Kidney epithelial cell (primary cell): Measurements from ENCODE around the gene EPB41L4B. TPM values are rescaled to one million over a fixed set of nuclear protein-coding genes. Genes with fewer than 3 reads are reported as not detected.

Experiments
- DNase-seq: peaks from one replicate; pipeline ENCODE4 v3.0.0-alpha.2; 2010; ENCODE audit warnings: low read depth
- H3K27me3 ChIP-seq: 2 replicates; pipeline ENCODE4 v1.6.0; 2011; ENCODE audit warnings: low read length; ENCODE audit not compliant: control insufficient read depth, insufficient read depth
- H3K36me3 ChIP-seq: 2 replicates; pipeline ENCODE4 v1.5.1; 2011; ENCODE audit warnings: low read length; ENCODE audit not compliant: control insufficient read depth, insufficient read depth
- H3K4me3 ChIP-seq: 2 replicates; pipeline ENCODE4 v1.5.1; 2011; ENCODE audit warnings: low read depth, mild to moderate bottlenecking, control low read depth, low read length
- CTCF ChIP-seq: IDR thresholded peaks from 2 replicates; pipeline ENCODE4 v1.5.1; 2011; ENCODE audit warnings: mild to moderate bottlenecking, moderate library complexity, low read length, control low read depth, inconsistent platforms; ENCODE audit not compliant: insufficient read depth, poor library complexity, severe bottlenecking
- total RNA-seq: library from RNA; depleted of rRNA; stranded (reverse); fragments of >200 nt; gene quantifications from 2 replicates; pipeline ENCODE4 v1.2.3, GENCODE V29; 2015

The EPB41L4B gene
- total RNA-seq, 1 donor from 2014 or later, result 11.0 TPM

DNA sequence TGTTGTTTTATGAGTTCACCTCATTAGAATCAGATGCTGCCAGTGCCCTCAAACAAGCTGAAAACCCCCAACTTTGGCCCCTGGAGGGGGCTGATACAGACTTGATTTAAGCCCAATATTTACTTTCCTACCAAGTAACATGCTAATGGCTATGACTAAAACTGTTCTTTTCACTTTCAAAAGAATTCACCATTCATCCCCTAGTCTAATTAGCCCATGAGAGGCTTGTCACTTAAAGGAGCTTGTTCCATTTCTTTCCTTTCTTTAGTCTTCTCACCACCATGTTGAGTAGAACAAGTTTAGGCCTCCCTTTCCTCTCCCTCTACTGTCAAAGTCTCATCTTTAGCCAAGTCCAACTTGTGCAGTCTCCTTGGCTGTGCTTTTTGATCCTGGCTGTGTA is 50.4 kb downstream of the EPB41L4B start:
- no peak overlapping the region for H3K4me3 ChIP-seq
- no peaks in the 10 kb centered on the region for H3K27me3 ChIP-seq
- no peak for DNase-seq
- TF ChIP-seq CTCF, result no peak
- H3K36me3 ChIP-seq, result no peaks in the 10 kb centered on the region

DNA sequence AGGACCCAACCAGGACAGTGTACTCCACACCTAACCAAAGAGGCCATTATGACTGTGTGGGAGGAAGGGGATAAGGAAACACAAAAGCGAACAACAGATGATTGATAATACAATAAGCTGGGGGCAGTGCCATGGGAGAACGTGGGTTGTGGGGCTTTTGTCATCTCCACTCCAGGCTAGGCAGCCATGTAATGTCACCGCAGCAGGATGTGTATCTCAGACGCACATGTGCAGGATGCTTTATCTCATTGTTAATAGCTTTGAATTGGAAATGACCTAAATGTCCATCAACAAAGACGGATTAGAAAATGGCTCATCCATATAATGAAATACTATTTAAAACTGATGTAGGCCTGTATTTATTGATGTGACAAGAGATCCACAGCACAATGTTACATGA is 51.0 kb downstream of the EPB41L4B start:
- TF ChIP-seq CTCF, result no peak
- Histone ChIP-seq H3K27me3 (no peaks in the 10 kb centered on the region), H3K36me3 (no peaks in the 10 kb centered on the region), H3K4me3 (no peak overlapping the region)
- DNase-seq, result no peak

DNA sequence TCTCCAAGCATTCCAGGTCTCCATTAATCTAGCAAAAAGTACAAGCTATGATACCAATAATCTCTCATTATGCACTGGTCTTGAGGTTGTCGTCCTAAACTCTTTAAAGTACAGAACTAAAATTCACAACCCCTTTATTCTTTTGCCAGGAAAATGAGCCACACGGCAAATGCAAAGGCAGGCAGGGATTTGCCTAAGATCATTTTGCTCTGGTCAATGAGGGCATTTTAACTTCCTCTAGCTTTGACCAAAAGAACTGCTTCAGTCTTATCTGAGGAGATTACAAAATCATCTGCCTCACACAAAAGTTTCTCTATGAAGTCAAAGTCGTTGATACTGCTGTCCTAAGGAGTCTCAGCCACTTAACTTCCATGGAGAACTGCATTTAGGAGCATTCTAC is 51.8 kb downstream of the EPB41L4B start:
- no peaks in the 10 kb centered on the region for H3K36me3 ChIP-seq
- TF ChIP-seq CTCF, result no peak
- no peak for DNase-seq
- H3K27me3 ChIP-seq, result no peaks in the 10 kb centered on the region
- H3K4me3 ChIP-seq, result no peak overlapping the region

- Histone ChIP-seq H3K36me3 (no peaks in the 10 kb centered on the region), H3K4me3 (no peak overlapping the region), H3K27me3 (no peaks in the 10 kb centered on the region)
- TF ChIP-seq CTCF, result no peak
- DNase-seq, result no peak
These were observed 53.3 kb downstream of the EPB41L4B start for GRCh38 chr9:109267555-109267954.

GRCh38 chr9:109264877-109265587 is 55.8 kb downstream of the EPB41L4B start:
- Histone ChIP-seq H3K27me3 (no peaks in the 10 kb centered on the region), H3K4me3 (no peak overlapping the region), H3K36me3 (no peaks in the 10 kb centered on the region)
- no peak for DNase-seq
- no peak for TF ChIP-seq CTCF

DNA sequence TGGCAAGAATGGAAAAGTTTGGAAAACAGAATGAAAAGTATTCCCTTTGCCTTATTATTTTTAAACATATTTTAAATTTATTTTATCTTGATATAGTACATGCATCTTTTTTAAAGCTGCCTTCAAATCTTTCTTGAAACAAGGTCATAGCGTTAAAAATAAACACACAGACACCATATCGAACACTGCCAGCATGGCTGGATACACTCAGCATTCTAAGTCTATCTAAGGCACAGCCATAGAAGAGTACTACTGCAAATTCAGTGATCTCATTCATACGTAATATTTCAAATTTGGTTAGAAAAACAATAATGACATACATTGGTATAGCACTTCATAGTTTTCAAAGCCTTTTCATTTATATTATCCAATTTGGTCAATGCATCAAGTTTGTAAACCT is 57.5 kb downstream of the EPB41L4B start:
- H3K36me3 ChIP-seq, result no peaks in the 10 kb centered on the region
- DNase-seq, result no peak
- H3K27me3 ChIP-seq, result no peaks in the 10 kb centered on the region
- TF ChIP-seq CTCF, result no peak
- no peak overlapping the region for H3K4me3 ChIP-seq
